GM19324 (cell line): ENCODE data around the gene KLRD1.
"Not testable (repeated sequence)": the region's sequence is repeated elsewhere in the genome, so short reads cannot be mapped to it uniquely, and the experiment has no call there.

Source experiments
- ATAC-seq: cut with Tn5 transposase; IDR thresholded peaks from one replicate; pipeline ENCODE4 v1.9.1; 2021; ENCODE audit warnings: mild to moderate bottlenecking, moderate library complexity; ENCODE audit not compliant: unreplicated experiment, low FRiP score

Gene KLRD1

GRCh38 chr12:10307630-10308029 is at the start of gene KLRD1:
Gene KLRD1, plus strand, starts transcription at chr12:10307870. Its CDS starts 208 bp downstream, at chr12:10308078.
- ATAC-seq, result no peak

GRCh38 chr12:10260927-10261326 is 46.7 kb upstream of the KLRD1 start:
- ATAC-seq, result no peak

GRCh38 chr12:10268037-10268436 is 39.6 kb upstream of the KLRD1 start:
- ATAC-seq, result no peak

GRCh38 chr12:10272467-10272866 is 35.2 kb upstream of the KLRD1 start:
- no peak for ATAC-seq

- ATAC-seq, result no peak
These were observed 30.9 kb upstream of the KLRD1 start for GRCh38 chr12:10276774-10277173.

GRCh38 chr12:10278104-10278503 is 29.6 kb upstream of the KLRD1 start:
- ATAC-seq, result no peak

- no peak for ATAC-seq
These were observed 27.7 kb upstream of the KLRD1 start for GRCh38 chr12:10279937-10280336.

- no peak for ATAC-seq
These were observed 24.6 kb upstream of the KLRD1 start for GRCh38 chr12:10283027-10283426.

GRCh38 chr12:10285919-10286318 is 21.8 kb upstream of the KLRD1 start:
- no peak for ATAC-seq

GRCh38 chr12:10289005-10289754 is 18.5 kb upstream of the KLRD1 start:
- no peak for ATAC-seq

- no peak for ATAC-seq
These were observed 16.6 kb upstream of the KLRD1 start for GRCh38 chr12:10291030-10291429.

- no peak for ATAC-seq
These were observed 14.5 kb upstream of the KLRD1 start for GRCh38 chr12:10293151-10293550.

- ATAC-seq, result no peak
These were observed 14.0 kb upstream of the KLRD1 start for GRCh38 chr12:10293570-10294227.

GRCh38 chr12:10301103-10301502 is 6.6 kb upstream of the KLRD1 start:
- no peak for ATAC-seq

GRCh38 chr12:10304161-10304574 is 3.5 kb upstream of the KLRD1 start:
- ATAC-seq, result no peak

- no peak for ATAC-seq
These were observed 2.3 kb upstream of the KLRD1 start for GRCh38 chr12:10305411-10305810.

GRCh38 chr12:10310926-10311720 is 3.5 kb downstream of the KLRD1 start:
- no peak for ATAC-seq

GRCh38 chr12:10319388-10319787 is 11.7 kb downstream of the KLRD1 start:
- ATAC-seq, result no peak

GRCh38 chr12:10320643-10321042 is 13.0 kb downstream of the KLRD1 start:
- ATAC-seq, result no peak

GRCh38 chr12:10328691-10329090 is 21.0 kb downstream of the KLRD1 start:
- not testable (repeated sequence) for ATAC-seq

GRCh38 chr12:10331642-10332239 is 24.1 kb downstream of the KLRD1 start:
- no peak for ATAC-seq
